ENCODE results near the gene SLC9A9. TPM values are rescaled to one million over a fixed set of nuclear protein-coding genes. Genes with fewer than 3 reads are reported as not detected.

SLC9A9 gene
- total RNA-seq, 3 donors from 2014 or later (not counting 1 experiment from before 2014, with no cell fraction given) = 24.0 to 29.1 (median 27.2) TPM

DNA sequence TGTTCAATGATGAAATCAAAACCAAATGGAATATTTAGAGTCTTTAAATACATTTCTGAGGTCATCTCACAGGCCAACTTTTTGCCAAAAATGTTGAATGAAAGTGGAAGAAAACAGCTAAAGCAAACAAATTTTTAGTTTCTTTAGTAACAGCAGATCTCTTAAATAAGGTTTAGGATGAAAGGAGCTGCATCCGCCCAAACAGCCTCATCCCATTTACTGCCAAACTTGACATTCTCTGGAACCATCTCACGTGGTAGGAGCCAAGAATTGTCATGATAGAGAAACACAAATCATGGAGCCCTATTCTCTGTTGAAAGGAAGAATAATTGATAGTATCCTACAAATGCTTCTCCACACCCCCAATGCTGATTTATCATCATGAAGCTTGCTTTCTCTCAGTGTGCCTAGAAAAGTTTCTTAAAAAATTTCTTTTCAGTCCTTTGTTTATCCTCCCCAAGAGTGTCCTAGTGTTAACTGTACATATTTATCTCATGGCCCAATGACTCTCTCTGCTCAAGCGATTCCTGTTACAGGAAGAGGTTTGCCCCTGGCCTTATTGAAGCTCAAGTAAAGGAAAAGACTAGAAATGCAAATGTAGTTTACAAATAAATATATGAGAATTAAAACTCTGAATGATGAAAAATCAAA, 23.4 kb downstream of the SLC9A9 start:
- no peaks in the 10 kb centered on the region for H3K36me3 Mint-ChIP-seq
- Histone ChIP-seq H3K27ac (ENCODE audit: low read length) (no peak overlapping the region), H3K9me3 (ENCODE audit: control insufficient read depth, insufficient read depth, low read length) (no peaks in the 10 kb centered on the region), H3K27me3 (ENCODE audit: control insufficient read depth, insufficient read depth, low read length) (no peaks in the 10 kb centered on the region), H3K36me3 (ENCODE audit: control insufficient read depth, insufficient read depth, low read length) (no peaks in the 10 kb centered on the region), H3K4me3 (ENCODE audit: low read length) (no peak overlapping the region), H3K4me1 (ENCODE audit: control insufficient read depth, insufficient read depth, low read length) (peaks cover 18% of the 10 kb centered on the region)
- H3K9me3 Mint-ChIP-seq = peaks cover 0 to 3% of the 10 kb centered on the region in 2 donors
- peak overlapping the region; percentile 8 for H3K4me3 Mint-ChIP-seq
- intact Hi-C loops (cut with micrococcal nuclease) = loop anchor here (1.0 kb wide), 1 partner anchor 23 kb away; the partner anchor contains the start of gene SLC9A9
- H3K4me1 Mint-ChIP-seq = peaks cover 41 to 55% of the 10 kb centered on the region in 2 donors
- DNase-seq (no peak), ATAC-seq (no peak)
- no peak for TF ChIP-seq CTCF (IDR thresholded peaks at IDR 0.05)
- peak overlapping the region; percentile 27 to 75 for H3K27ac Mint-ChIP-seq
- no peaks in the 10 kb centered on the region for H3K27me3 Mint-ChIP-seq (ENCODE audit: low read depth in 2 of 2)
- WGBS (ENCODE audit: insufficient coverage) = 100% methylated on average over 1 of the region's 3 CpGs

- H3K9me3 Mint-ChIP-seq = peaks cover 0 to 3% of the 10 kb centered on the region in 2 donors
- ATAC-seq = no peak
These were observed 25.5 kb downstream of the SLC9A9 start for GRCh38 chr3:143822798-143823197.

DNA sequence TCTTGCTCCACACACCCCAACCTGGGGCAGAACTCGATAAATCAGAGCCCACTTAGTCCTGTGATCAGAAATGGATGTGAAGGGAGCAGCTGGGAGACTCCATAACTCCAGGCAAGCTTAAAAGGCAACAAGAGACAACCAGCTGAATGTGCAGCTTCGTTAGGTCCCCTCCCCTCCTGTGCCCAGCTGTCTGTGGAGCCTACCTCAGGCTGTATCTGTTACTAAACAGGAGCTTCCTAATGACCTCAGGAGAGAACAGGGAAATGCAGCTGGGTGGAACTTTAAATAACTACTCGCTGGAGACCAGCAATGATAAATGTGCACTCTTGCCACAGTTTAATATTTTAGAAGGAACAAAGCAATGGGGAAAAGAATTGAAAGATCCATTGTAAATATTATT, 25.9 kb downstream of the SLC9A9 start:
- H3K36me3 Mint-ChIP-seq = no peaks in the 10 kb centered on the region
- Histone ChIP-seq H3K9me3 (ENCODE audit: control insufficient read depth, insufficient read depth, low read length) (no peaks in the 10 kb centered on the region), H3K4me1 (ENCODE audit: control insufficient read depth, insufficient read depth, low read length) (peaks cover 18% of the 10 kb centered on the region), H3K27me3 (ENCODE audit: control insufficient read depth, insufficient read depth, low read length) (no peaks in the 10 kb centered on the region), H3K27ac (ENCODE audit: low read length) (no peak overlapping the region), H3K4me3 (ENCODE audit: low read length) (no peak overlapping the region), H3K36me3 (ENCODE audit: control insufficient read depth, insufficient read depth, low read length) (no peaks in the 10 kb centered on the region)
- H3K4me3 Mint-ChIP-seq = no peak overlapping the region
- peaks cover 0 to 3% of the 10 kb centered on the region in 2 donors for H3K9me3 Mint-ChIP-seq
- DNase-seq = no peak
- intact Hi-C loops (cut with micrococcal nuclease) = no loop called here
- no peak for TF ChIP-seq CTCF (IDR thresholded peaks at IDR 0.05)
- no peak for ATAC-seq
- H3K27me3 Mint-ChIP-seq (ENCODE audit: low read depth in 2 of 2) = no peaks in the 10 kb centered on the region
- 75% methylated on average over 2 of the region's 3 CpGs for WGBS (ENCODE audit: insufficient coverage)
- H3K4me1 Mint-ChIP-seq = peaks cover 41 to 55% of the 10 kb centered on the region in 2 donors
- H3K27ac Mint-ChIP-seq = peak overlapping the region; percentile 53 to 81

More at GRCh38 chr3:143822798-143823197, 25.5 kb downstream of the SLC9A9 start:
- peaks cover 41 to 55% of the 10 kb centered on the region in 2 donors for H3K4me1 Mint-ChIP-seq
- H3K9me3 ChIP-seq (ENCODE audit: control insufficient read depth, insufficient read depth, low read length) = no peaks in the 10 kb centered on the region
- intact Hi-C loops (cut with micrococcal nuclease) = no loop called here
- peak overlapping the region; percentile 53 to 81 for H3K27ac Mint-ChIP-seq
- WGBS (ENCODE audit: insufficient coverage) = 86% methylated on average over 1 of the region's 1 CpG
- DNase-seq = no peak
- H3K4me1 ChIP-seq (ENCODE audit: control insufficient read depth, insufficient read depth, low read length) = peaks cover 18% of the 10 kb centered on the region
- no peak overlapping the region for H3K4me3 ChIP-seq (ENCODE audit: low read length)
- TF ChIP-seq CTCF (IDR thresholded peaks at IDR 0.05) = no peak
- H3K36me3 Mint-ChIP-seq = no peaks in the 10 kb centered on the region
- H3K27ac ChIP-seq (ENCODE audit: low read length) = no peak overlapping the region
- no peaks in the 10 kb centered on the region for H3K36me3 ChIP-seq (ENCODE audit: control insufficient read depth, insufficient read depth, low read length)
- H3K4me3 Mint-ChIP-seq = no peak overlapping the region
- H3K27me3 ChIP-seq (ENCODE audit: control insufficient read depth, insufficient read depth, low read length) = no peaks in the 10 kb centered on the region
- H3K27me3 Mint-ChIP-seq (ENCODE audit: low read depth in 2 of 2) = no peaks in the 10 kb centered on the region

- Mint-ChIP-seq H3K4me3 (no peak overlapping the region), H3K4me1 (peaks cover 40 to 53% of the 10 kb centered on the region in 2 donors), H3K9me3 (peaks cover 0 to 3% of the 10 kb centered on the region in 2 donors), H3K27ac (peak overlapping the region; percentile 53 to 81), H3K27me3 (ENCODE audit: low read depth in 2 of 2) (no peaks in the 10 kb centered on the region), H3K36me3 (no peaks in the 10 kb centered on the region)
- H3K27me3 ChIP-seq (ENCODE audit: control insufficient read depth, insufficient read depth, low read length) = no peaks in the 10 kb centered on the region
- 50% methylated on average over 4 of the region's 4 CpGs for WGBS (ENCODE audit: insufficient coverage)
- H3K36me3 ChIP-seq (ENCODE audit: control insufficient read depth, insufficient read depth, low read length) = no peaks in the 10 kb centered on the region
- intact Hi-C loops (cut with micrococcal nuclease) = no loop called here
- no peak for DNase-seq
- ATAC-seq = no peak
- H3K27ac ChIP-seq (ENCODE audit: low read length) = no peak overlapping the region
- H3K4me3 ChIP-seq (ENCODE audit: low read length) = no peak overlapping the region
- TF ChIP-seq CTCF (IDR thresholded peaks at IDR 0.05) = no peak
- H3K9me3 ChIP-seq (ENCODE audit: control insufficient read depth, insufficient read depth, low read length) = no peaks in the 10 kb centered on the region
- peaks cover 18% of the 10 kb centered on the region for H3K4me1 ChIP-seq (ENCODE audit: control insufficient read depth, insufficient read depth, low read length)
These were observed 26.4 kb downstream of the SLC9A9 start for GRCh38 chr3:143821862-143822261.

All from natural killer cell (primary cell).